HG02938 (cell line): ENCODE measurements around the gene ABAT.
"Not testable (repeated sequence)": the region's sequence is repeated elsewhere in the genome, so short reads cannot be mapped to it uniquely, and the experiment has no call there.

Experiments
- ATAC-seq: cut with Tn5 transposase; IDR thresholded peaks from one replicate; pipeline ENCODE4 v1.9.1; 2021; ENCODE audit warnings: mild to moderate bottlenecking, moderate library complexity; ENCODE audit not compliant: unreplicated experiment

ABAT gene

DNA sequence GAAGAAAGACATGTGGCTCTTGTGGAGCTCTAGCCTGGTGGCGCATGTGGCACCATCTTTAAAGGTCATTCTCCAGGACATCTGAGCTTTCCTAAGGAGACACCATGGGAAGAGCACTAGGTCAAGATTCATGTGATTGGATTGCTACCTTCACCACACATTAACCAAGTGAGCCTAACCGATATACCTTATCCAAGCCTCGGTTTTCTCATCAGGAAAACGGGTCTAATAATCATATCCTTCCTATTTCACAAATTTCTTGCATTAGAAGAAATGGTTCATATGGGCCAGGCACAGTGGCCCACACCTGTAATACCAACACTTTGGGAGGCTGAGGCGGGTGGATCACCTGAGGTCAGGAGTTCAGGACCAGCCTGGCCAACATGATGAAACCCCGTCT, 64.7 kb downstream of the ABAT start:
- ATAC-seq: no peak

DNA sequence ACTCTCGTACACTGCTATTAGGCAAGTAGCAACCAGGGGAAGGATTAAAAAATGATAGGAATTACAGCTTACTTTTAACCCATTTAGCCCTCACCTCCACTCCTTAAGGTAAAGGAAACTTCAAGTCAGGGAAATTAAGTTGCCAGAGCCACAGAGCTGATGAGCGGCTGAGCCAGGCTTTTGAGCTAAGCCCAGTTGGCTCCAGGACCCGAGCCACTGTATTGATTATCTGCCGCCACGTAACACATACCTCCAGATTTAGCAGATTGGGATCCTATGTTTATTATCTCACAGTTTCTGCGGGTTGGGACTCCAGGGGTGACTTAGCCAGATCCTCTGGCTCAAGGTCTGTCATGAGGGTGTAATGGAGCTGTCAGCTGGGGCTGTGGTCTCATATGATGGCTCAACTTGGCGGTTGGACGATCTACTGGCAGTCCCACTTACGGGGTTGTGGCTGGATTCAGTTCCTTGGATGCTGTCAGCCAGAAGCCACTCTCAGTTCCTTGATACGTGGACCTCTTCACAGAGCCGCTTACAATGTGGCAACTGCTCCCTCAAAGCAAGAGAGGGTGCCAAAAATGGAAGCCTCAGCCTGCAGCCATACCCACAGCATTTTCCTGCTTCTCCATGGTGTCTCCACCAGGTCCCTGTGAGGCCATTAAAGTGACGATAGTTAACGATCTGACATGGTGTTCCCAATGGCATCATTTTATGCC, 65.7 kb downstream of the ABAT start:
- ATAC-seq: no peak

DNA sequence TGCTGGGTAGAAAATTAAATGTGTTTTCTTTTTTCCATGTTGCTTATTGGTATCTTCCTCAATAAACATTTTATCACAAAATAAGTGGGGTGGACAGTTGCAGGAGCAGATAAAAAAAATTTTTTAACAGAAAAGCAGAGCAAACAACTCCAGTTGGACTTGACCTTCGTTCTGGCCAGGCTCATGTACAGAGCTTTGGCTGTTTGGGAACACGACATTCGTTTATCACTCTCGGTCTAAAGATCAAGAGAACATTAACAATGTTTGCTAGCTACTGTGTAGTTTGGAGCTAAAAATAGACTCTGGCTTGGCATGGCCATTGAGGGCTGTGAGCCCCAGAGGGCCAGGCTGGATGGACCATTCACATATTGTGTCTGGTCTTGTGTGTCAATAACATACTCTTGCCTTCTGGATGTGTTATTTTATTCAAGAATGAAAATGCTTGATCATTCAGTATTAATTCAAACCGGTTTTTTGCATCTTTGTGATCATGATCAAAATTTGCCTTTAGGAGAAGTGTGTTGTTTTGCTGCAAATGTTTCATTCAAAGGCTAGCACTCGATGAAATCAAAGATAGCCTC, 66.4 kb downstream of the ABAT start:
- no peak for ATAC-seq

DNA sequence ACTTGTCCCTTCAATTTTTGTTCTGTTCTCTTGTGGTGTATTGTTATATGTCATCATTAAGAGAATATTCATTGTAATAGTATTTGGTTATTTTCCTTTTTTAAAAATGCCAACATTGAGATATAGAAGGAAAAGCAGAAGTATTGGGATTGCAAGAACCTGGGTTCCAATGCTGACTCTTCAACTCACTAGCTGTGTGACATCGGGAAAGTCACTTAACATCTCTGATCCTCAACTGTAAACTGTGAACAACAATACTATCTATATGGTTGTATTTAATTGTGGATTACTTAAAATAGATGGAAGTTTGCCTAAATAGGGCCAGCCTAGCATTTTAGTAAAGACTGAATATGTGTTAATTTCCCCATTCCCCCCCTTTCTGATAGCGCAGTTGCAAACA, 67.2 kb downstream of the ABAT start:
- ATAC-seq: no peak

DNA sequence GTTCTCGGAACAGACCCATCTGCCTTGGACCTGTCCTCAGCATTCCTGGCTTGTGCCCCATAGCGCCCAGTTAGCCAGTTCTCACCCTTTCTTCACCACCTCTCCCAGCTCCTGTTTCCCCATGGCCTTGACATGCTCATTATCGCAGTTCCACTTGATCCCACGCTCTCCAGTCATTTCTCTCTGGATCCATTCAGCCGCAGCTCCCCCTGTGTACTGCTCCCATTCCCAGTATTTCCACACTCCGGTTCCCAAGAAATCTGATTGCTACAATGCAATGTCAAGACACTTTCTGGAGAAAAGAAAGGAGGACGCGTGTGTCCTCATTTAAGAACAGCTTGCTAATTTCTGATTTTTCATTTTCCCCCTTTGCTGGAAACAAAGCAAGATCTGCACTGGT, 67.7 kb downstream of the ABAT start:
- ATAC-seq: no peak

DNA sequence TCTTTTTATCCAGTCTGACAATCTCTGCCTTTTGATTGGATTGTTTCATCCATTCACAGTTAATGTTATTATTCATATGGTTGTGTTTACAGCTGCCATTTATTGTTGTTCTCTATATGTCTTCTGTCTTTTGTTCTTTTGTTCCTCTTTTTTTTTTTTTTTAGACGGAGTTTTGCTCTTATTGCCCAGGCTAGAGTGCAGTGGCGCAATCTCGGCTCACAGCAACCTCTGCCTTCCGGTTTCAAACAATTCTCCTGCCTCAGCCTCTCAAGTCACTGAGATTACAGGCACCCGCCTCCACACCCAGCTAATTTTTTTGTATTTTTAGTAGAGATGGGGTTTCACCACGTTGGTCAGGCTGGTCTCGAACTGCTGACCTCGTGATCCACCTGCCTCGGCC, 74.5 kb downstream of the ABAT start:
- ATAC-seq: not testable (repeated sequence)

DNA sequence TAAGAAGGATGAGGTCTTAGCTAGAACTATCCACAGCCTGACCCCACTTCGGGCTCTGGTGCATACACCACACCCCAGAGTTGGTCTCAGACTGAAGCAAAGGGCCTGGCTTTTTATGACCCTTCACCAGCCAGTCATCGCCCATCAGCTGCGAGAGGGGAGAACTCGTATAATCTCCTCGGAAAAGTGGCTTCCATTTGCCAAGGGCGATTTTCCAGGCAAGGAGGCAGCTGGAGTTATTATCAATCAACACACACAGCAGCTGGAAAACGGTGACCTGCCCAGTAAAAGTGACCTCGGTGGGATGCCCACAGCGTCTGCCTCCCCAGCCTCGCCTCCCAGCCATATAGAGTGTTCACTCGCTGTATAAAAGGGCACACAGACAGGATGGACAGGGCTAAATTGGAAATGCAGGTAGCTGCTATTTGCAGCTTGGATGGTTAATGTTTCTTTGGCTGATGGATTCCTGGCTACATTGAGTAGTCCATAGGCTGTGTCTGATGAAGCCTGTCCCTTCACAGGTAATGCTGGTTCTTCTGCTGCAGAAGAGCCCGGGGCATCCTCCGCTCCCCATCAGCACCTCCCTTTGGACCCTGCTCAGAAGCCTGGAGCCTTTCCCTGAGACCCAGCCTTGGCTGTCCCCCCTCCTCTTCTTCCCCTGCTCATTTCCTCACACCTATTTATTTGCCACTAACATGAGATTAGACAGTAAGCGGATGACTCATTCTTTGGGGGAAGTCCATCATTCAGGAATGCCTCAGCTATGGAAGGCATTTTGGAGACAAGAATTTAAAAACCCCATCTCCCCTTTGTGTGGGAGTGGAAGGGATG, 77.3 kb downstream of the ABAT start:
- ATAC-seq: no peak

DNA sequence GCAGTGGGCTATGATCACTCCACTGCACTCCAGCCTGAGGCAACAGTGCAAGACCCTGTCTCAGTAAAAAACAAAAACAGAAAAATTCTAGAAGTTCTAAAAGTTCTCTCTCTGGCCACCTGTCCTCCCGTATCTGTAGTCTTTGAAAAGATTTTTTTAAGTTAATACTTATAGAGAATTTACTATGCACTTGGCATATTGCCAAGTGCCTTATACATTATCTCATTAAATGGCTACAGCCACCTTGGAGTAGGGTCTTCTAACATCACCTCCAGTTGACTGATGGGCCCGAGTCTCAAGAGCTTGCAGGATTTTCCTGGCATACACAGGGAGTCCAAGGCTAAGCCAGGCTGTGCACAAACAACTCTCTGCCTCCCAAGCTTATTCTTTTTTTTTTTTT, 78.3 kb downstream of the ABAT start:
- ATAC-seq: no peak

DNA sequence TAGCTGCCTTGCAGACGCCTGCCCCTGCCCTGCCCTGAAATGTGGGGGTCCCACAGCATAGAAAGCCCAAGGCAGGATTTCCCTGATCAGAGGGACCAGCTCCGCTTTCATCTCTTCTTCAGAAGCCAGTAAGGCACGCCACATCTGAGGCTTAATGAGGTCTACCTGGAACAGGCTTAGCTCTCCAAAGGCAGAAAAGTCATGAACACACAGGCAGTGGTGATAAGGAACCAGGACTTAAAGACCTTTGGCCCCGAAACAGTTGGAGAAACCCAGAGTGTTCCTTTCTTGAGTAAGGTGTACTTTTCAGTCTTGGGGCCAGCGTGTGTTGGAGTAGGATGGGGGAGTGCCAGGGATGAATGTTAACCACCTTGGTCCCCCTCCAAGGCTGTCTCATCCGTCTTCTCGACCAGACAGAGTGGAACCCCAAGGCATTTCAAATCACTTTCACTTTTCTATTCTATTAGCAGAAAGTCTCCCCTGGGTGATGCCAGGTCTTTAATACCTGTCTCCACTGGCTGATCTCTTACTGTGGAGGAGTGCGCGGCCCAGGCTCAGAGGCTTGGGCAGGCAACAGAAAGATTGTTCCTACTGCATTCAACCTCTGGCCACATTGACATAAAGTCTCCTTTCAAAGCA, 79.1 kb downstream of the ABAT start:
- ATAC-seq: no peak

DNA sequence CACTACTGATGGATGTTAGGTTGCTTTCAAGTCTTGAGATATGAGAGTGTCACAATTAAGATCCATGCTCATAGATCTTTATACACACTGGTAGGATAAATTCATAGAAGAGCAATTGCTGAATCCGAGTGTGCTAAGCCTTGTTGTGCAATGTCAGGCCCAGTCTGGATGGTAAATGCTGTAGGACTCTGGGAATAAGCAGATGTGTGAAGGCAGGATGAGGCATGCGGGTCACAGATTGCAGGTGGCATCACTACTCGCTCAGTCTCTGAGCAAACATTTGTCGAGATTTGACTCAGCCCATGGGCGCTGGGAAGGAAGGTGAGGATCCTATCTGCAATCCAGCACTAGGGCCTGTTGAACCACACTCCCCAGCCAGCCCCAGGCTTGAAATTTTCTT, 82.3 kb downstream of the ABAT start:
- ATAC-seq: no peak

DNA sequence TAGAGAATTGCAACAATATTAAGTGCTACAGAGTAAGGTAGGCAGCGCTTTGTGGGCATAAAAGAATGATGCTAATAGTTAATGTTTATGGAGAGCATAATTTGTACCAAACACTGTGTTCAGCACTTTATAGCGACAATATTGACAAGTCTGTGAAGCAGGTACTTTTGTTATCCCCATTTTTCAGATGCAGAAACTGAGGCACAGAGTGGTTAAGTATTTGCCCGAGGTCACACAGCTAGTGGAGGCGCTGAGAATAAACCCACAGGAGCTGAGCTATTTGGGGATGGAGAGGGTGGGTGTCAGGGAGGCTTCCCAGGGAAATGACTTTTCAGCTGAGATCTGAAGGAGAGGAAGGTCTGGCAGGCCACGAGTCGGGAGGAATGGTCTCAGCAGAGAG, 83.6 kb downstream of the ABAT start:
- ATAC-seq: no peak

DNA sequence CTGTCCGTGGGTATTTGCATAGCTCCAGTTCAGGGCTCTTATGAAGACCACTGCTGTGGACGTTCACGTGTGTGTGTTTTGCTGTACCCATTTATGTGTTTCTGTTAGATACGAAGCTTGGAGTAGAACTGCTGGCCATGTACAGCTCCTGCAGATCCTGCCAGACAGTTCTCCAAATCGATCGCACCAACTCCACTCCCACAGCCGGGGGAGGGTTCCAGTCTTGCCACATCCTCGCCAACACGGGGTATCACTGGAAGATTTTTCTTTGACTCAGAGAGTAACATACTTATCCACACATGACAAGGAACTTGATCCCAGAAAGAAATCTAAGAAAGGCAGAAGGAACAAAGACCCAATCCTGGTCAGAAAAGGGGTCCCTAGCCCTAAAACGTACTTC, 85.6 kb downstream of the ABAT start:
- ATAC-seq: no peak

DNA sequence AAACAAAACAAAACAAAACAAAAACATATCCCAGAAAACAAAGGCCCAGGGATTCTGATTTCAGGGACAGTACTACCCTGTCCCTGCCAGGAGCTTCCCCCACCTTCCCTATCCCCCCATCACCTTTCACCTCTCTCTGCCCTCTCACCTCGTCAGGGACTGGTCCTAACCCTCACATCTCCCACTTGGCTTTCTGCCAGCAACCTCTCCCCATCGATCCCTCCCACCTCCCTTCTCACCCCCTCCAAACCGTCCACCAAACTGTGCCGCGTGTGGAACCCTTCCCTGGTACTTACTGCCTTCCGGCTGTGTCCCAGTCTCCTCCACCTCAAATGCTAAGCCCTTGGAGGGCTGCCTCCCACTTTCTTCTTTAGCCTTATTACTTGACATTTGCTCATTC, 86.7 kb downstream of the ABAT start:
- ATAC-seq: no peak

DNA sequence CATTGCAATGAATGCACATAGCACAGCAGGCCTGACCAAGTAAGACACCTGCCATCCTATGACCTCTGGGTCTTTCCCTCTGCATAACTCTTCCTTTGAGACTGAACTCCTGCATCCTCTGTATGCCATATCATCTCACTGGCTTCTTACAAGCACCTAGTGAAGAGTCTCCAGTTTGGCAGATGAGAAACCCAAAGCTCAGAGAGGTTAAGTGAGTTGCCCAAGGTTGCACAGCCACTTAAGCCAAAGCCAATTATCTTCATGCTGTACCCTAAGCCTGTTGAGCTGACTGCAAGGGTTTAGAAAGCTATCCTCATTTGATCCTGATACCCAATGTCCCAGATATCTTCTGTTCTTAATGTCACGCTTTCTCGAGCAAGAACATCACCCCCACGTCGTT, 87.8 kb downstream of the ABAT start:
- no peak for ATAC-seq

DNA sequence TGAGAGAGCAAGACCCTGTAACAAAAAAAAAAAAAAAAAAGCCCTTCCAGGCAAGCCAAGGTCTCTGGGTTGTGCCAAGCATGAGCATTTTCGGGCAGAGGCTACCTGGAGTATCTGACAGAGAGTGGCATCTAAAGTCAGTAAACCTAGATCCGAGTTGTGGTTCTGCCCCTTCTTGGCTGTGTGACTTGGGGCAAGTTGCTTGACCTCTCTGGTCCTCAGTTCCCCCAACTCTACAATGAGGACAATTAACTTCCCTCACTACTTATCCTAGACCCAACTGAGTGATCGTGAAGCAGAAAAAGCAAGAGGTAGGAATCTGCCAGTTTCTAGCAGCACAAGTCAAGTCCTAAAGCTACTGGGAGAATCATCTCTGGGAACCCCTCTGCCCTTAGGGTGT, 88.7 kb downstream of the ABAT start:
- ATAC-seq: no peak

DNA sequence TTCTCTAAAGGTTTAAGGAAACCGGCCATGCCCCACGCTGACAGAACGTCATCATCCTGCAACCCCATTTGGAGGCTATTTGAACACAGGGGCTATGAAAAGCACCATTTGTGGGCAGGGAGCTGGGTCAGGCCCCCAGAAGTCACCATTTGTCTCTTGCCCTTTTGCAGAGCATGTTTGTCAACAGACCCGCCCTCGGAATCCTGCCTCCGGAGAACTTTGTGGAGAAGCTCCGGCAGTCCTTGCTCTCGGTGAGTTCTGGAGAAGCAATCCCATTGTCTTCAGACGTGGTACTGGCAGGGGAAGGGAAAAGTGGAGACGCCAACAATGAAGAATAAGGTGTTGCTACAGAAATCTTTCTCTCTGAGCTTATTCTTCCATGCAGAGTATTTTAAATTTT, 89.5 kb downstream of the ABAT start:
- ATAC-seq: no peak

DNA sequence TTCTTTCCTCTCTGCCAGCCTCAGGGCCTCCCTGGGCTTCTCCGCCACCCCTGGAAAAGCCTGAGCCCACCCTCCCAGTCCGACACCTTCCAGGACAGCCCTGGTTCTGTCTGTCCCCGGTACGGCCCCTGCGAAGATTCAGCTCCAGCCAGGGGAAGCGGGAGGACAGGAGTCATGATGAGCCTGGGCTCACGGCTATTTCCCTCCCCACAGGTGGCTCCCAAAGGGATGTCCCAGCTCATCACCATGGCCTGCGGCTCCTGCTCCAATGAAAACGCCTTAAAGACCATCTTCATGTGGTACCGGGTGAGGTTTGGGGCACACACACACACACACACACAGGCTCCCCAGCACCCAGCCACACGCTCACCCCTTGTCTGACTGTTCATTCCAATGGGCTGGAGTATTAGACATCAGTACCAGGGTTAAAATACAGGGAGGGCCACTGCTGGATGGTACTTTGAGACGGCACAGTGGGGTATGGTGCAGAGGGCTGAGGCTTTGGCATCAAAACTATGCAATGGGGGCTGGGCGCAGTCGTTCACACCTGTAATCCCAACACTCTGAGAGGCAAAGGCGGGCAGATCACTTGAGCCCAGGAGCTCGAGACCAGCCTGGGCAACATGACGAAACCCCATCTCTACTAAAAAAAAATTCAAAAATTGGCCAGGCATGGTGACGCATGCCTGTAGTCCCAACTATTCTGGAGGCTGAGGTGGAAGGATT, 90.3 kb downstream of the ABAT start:
- no peak for ATAC-seq

DNA sequence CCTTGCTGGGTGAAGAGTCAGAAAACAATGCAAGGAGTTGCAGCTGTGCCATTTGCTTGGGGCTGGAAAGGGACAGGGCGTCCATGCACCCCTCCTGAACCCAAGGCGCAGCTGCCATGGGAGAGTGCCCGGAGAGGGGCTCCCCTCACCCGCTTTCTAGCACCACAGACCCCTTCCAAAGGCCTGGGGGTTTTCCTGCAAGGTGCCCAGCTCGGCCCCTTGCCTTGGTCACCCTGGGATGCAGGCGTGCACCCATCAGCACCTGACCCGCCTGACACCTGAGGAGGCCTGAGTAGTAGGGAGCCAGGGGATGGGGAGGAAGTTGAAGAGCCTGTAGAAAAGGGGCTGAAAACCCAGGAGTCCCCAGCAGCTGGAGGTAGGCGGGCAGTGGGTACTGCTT, 92.8 kb downstream of the ABAT start:
- ATAC-seq: no peak

DNA sequence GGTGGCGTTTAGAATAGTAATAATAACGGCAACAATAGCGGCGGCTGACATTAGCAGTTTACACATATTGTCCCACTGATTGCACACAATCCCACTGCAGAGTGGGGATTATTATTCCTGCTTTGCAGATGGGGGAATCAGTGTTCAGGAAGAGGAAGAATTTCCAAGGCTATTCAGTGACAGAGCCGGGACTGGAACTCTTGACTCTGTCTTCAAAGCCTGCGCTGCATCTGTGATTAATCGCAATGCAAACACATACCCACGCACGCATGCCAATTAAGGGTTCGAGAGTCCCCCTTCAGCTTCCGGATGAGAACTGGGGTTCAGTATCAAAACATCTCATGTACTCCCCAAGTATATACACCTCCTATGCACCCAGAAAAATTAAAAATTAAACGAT, 93.9 kb downstream of the ABAT start:
- no peak for ATAC-seq

DNA sequence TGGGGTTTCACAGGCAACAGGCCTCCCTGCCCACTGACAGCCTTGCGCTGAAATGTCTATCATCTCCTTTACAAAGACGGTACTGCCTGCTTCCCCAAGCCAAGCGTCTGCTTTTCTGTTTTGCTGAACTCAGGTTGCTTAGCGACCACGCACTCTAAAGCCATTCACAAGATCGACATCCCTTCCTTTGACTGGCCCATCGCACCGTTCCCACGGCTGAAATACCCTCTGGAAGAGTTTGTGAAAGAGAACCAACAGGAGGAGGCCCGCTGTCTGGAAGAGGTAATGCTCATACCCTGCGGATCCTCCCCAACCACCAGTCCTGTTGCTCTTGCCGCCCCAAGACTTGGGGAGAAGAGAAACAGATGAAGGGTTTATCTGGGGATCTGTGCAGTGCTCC, 94.3 kb downstream of the ABAT start:
- no peak for ATAC-seq

DNA sequence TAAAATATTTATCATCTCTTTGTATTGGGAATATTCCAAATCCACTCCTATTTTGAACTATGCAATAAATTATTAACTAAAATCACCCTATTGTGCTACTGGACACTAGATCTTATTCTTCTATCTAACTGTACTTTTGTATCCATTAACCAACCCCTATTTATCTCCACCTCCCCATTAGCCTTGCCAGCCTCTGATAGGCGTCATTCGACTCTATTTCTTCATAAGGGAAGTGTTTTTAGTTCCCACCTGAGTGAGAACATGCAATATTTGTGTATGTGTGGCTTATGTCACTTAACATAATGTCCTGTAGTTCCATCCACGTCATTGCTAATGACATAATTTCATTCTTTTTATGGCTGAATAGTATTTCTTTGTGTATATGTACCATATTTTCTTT, 99.1 kb downstream of the ABAT start:
- no peak for ATAC-seq
